Parathyroid adenoma (tissue), 2 donors: ENCODE data around the gene IFT27.

Source experiments
- H2AFZ ChIP-seq: fragments of 300-600 bp; sonication (generic); one replicate; pipeline ENCODE4 v1.7.0; 2017; ENCODE audit warnings: antibody characterized with exemption, mild to moderate bottlenecking
- H3K27ac ChIP-seq: fragments of 300-600 bp; sonication (generic); one replicate; pipeline ENCODE4 v1.7.0; 2017
- H3K27me3 ChIP-seq: fragments of 300-600 bp; sonication (generic); one replicate; pipeline ENCODE4 v1.7.0; 2017; ENCODE audit warnings: low read length; ENCODE audit not compliant: control insufficient read depth, insufficient read depth
- H3K36me3 ChIP-seq: fragments of 300-600 bp; sonication (generic); one replicate; pipeline ENCODE4 v1.7.0; 2017; ENCODE audit warnings: low read length; ENCODE audit not compliant: control insufficient read depth, insufficient read depth
- H3K4me1 ChIP-seq: fragments of 300-600 bp; sonication (generic); one replicate; pipeline ENCODE4 v1.7.0; 2017; ENCODE audit warnings: control low read depth
- H3K4me2 ChIP-seq: fragments of 300-600 bp; sonication (generic); one replicate; pipeline ENCODE4 v1.7.0; 2017; ENCODE audit warnings: low read length
- H3K4me3 ChIP-seq: fragments of 300-600 bp; sonication (generic); one replicate; pipeline ENCODE4 v1.7.0; 2017; ENCODE audit warnings: low read depth, low read length
- H3K79me2 ChIP-seq: fragments of 300-600 bp; sonication (generic); one replicate; pipeline ENCODE4 v1.7.0; 2017; ENCODE audit warnings: control low read depth
- H3K9ac ChIP-seq: fragments of 300-600 bp; sonication (generic); one replicate; pipeline ENCODE4 v1.7.0; 2017; ENCODE audit warnings: mild to moderate bottlenecking
- H3K9me3 ChIP-seq: fragments of 300-600 bp; sonication (generic); one replicate; pipeline ENCODE4 v1.7.0; 2017; ENCODE audit warnings: low read length; ENCODE audit not compliant: control insufficient read depth
- CTCF ChIP-seq: fragments of 300-600 bp; sonication (generic); IDR thresholded peaks from one replicate; pipeline ENCODE4 v1.7.0; 2017; ENCODE audit warnings: antibody characterized with exemption, mild to moderate bottlenecking
- donor health status: primary hyperparathyroidism.

Gene IFT27

GRCh38 chr22:36725366-36726006 is 50.4 kb downstream of the IFT27 start:
- Histone ChIP-seq H3K27me3 (no peaks in the 10 kb centered on the region), H3K27ac (no peak overlapping the region), H3K36me3 (no peaks in the 10 kb centered on the region)

GRCh38 chr22:36724836-36725235 is 51.1 kb downstream of the IFT27 start:
- no peak overlapping the region for H2AFZ ChIP-seq
- H3K79me2 ChIP-seq: no peaks in the 10 kb centered on the region
- no peaks in the 10 kb centered on the region for H3K36me3 ChIP-seq
- H3K27me3 ChIP-seq: no peaks in the 10 kb centered on the region
- no peak overlapping the region for H3K4me2 ChIP-seq
- H3K4me3 ChIP-seq: no peak overlapping the region
- no peaks in the 10 kb centered on the region for H3K4me1 ChIP-seq
- no peak overlapping the region for H3K9ac ChIP-seq
- no peak for TF ChIP-seq CTCF
- no peak overlapping the region for H3K27ac ChIP-seq
- H3K9me3 ChIP-seq: no peaks in the 10 kb centered on the region

More at GRCh38 chr22:36725366-36726006, 50.4 kb downstream of the IFT27 start:
- Histone ChIP-seq H3K79me2 (no peaks in the 10 kb centered on the region), H3K4me1 (no peaks in the 10 kb centered on the region), H3K9me3 (no peaks in the 10 kb centered on the region), H3K9ac (no peak overlapping the region), H3K4me3 (no peak overlapping the region), H3K4me2 (no peak overlapping the region), H2AFZ (no peak overlapping the region)
- no peak for TF ChIP-seq CTCF

GRCh38 chr22:36722055-36722454 is 53.9 kb downstream of the IFT27 start:
- H2AFZ ChIP-seq: no peak overlapping the region
- no peak overlapping the region for H3K4me2 ChIP-seq
- H3K9me3 ChIP-seq: no peaks in the 10 kb centered on the region
- no peaks in the 10 kb centered on the region for H3K79me2 ChIP-seq
- TF ChIP-seq CTCF: no peak
- H3K9ac ChIP-seq: no peak overlapping the region
- H3K27me3 ChIP-seq: no peaks in the 10 kb centered on the region
- H3K36me3 ChIP-seq: no peaks in the 10 kb centered on the region
- H3K27ac ChIP-seq: no peak overlapping the region
- H3K4me3 ChIP-seq: no peak overlapping the region
- no peaks in the 10 kb centered on the region for H3K4me1 ChIP-seq

DNA sequence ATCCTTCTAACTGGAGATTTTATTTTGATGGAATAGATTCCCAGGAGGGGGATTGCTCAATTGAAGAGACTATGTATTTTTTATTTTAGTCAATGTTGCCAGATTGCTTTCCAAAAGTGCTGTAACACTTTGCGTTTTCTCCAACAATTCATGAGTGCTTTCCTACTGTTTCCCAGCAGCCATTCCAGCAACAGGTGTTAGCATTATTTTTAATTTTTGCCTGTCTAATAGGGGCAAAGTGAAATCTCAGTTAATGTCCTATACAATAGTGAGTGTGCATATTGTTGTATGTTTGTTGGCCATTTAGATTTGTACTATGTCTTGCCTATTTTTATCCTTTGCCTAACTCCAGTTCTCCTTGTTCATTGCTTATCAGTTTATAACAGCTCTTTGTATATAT is 60.3 kb downstream of the IFT27 start:
- no peaks in the 10 kb centered on the region for H3K79me2 ChIP-seq
- no peak overlapping the region for H3K9ac ChIP-seq
- H3K36me3 ChIP-seq: no peaks in the 10 kb centered on the region
- no peak overlapping the region for H3K27ac ChIP-seq
- H3K27me3 ChIP-seq: no peaks in the 10 kb centered on the region
- H3K4me3 ChIP-seq: no peak overlapping the region
- H3K9me3 ChIP-seq: no peaks in the 10 kb centered on the region
- TF ChIP-seq CTCF: no peak
- H2AFZ ChIP-seq: no peak overlapping the region
- H3K4me2 ChIP-seq: no peak overlapping the region
- no peaks in the 10 kb centered on the region for H3K4me1 ChIP-seq

DNA sequence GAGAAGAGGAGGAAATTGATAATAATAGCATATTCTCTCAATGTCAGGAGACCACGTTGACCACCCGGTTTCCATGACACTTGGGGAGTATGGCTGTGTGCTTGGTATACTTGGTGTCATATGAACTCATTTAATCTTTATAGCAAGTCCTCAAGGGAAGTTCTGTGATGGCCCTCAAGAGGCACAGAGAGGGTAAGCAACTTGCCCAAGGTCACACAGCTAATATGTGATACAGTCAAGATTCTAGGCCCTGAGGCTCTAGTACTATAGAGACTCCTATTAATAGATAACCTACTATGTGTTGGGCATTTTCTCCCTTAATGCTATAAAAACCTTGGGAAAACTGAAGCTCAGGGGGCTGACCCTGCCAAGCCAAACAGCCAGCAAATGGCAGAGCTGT is 61.8 kb downstream of the IFT27 start:
- Histone ChIP-seq H3K4me3 (no peak overlapping the region), H3K9ac (no peak overlapping the region), H2AFZ (no peak overlapping the region), H3K9me3 (no peaks in the 10 kb centered on the region), H3K4me1 (no peaks in the 10 kb centered on the region), H3K4me2 (no peak overlapping the region), H3K79me2 (no peaks in the 10 kb centered on the region), H3K27ac (no peak overlapping the region), H3K36me3 (no peaks in the 10 kb centered on the region), H3K27me3 (no peaks in the 10 kb centered on the region)
- TF ChIP-seq CTCF: no peak
